CD4-positive, alpha-beta T cell (primary cell): ENCODE results near the gene OXLD1. TPM values are rescaled to one million over a fixed set of nuclear protein-coding genes. Genes with fewer than 3 reads are reported as not detected.
A peak's percentile ranks its signal among the peaks of the same experiment; 100 is the strongest.

ENCODE experiments used
- ATAC-seq: fragments of 200-7000 bp; cut with Tn5 transposase; one replicate; pipeline ENCODE4 v1.10.0; 2022; ENCODE audit warnings: mild to moderate bottlenecking; ENCODE audit not compliant: poor library complexity
- CTCF ChIA-PET: fragments of 350-600 bp; sonication (Branson Sonifier 250); formaldehyde crosslinking; loops from one replicate; lab custom pipeline; 2021; ENCODE audit warnings: antibody characterized with exemption, inconsistent platforms; lab: Charles Lee
- POLR2A ChIA-PET: fragments of 350-600 bp; sonication (Branson Sonifier 250); formaldehyde crosslinking; loops from one replicate; lab custom pipeline; 2021; ENCODE audit warnings: antibody characterized with exemption, inconsistent platforms; lab: Charles Lee
- DNase-seq, 14 experiments: peaks; one replicate each; pipeline ENCODE4 v3.0.0-alpha.2; 2013 to 2020; ENCODE audit warnings: mixed read lengths in 2 of 14
- H3K27ac ChIP-seq, 2 donors: one replicate each; pipeline versions ENCODE4 v1.5.1 to v1.7.0; 2013; ENCODE audit warnings: low read length in 2 of 2, low read depth in 1 of 2, mild to moderate bottlenecking in 1 of 2
- H3K27me3 ChIP-seq, 2 experiments: 1 replicate in 1 of 2; 2 replicates in 1 of 2; pipeline versions ENCODE4 v1.6.1 to v1.7.0; 2013; ENCODE audit warnings: low read length in 2 of 2, control low read depth in 1 of 2, mild to moderate bottlenecking in 1 of 2, moderate library complexity in 1 of 2; ENCODE audit not compliant: insufficient read depth in 2 of 2, control insufficient read depth in 1 of 2
- H3K36me3 ChIP-seq: one replicate; pipeline ENCODE4 v1.6.1; 2013; ENCODE audit warnings: low read length, control low read depth; ENCODE audit not compliant: insufficient read depth
- H3K4me1 ChIP-seq: one replicate; pipeline ENCODE4 v1.6.1; 2013; ENCODE audit warnings: low read length, control low read depth; ENCODE audit not compliant: insufficient read depth
- H3K4me3 ChIP-seq: one replicate; pipeline ENCODE4 v1.5.1; 2013; ENCODE audit warnings: mild to moderate bottlenecking, low read length, moderate library complexity
- H3K9me3 ChIP-seq, 2 experiments: 1 replicate in 1 of 2; 2 replicates in 1 of 2; pipeline versions ENCODE4 v1.6.1 to v1.7.0; 2013; ENCODE audit warnings: low read length in 2 of 2, mild to moderate bottlenecking in 2 of 2, control low read depth in 1 of 2, moderate library complexity in 1 of 2; ENCODE audit not compliant: control insufficient read depth in 1 of 2, insufficient read depth in 1 of 2
- H3K27ac Mint-ChIP-seq: one replicate; pipeline ENCODE4 v1.8.0; 2020; ENCODE audit warnings: mixed read lengths
- H3K27me3 Mint-ChIP-seq: one replicate; pipeline ENCODE4 v1.8.0; 2021; ENCODE audit warnings: mixed read lengths
- H3K36me3 Mint-ChIP-seq: one replicate; pipeline ENCODE4 v1.8.0; 2021; ENCODE audit warnings: low read depth, mixed read lengths
- H3K4me1 Mint-ChIP-seq: one replicate; pipeline ENCODE4 v1.8.0; 2021; ENCODE audit warnings: low read depth, mixed read lengths
- H3K4me3 Mint-ChIP-seq: one replicate; pipeline ENCODE4 v1.8.0; 2020; ENCODE audit warnings: mild to moderate bottlenecking, mixed read lengths
- H3K9me3 Mint-ChIP-seq: one replicate; pipeline ENCODE4 v1.8.0; 2020; ENCODE audit warnings: mixed read lengths
- CTCF ChIP-seq: fragments of 200-600 bp; IDR thresholded peaks from one replicate; pipeline ENCODE4 v1.8.0; 2022; ENCODE audit warnings: antibody characterized with exemption, mild to moderate bottlenecking
- intact Hi-C, 2 experiments: fragments of 100-400 bp; cut with DNase I in 1 of 2; cut with micrococcal nuclease in 1 of 2; formaldehyde crosslinking; loops; one replicate each; pipeline versions ENCODE4 v1.15.1 to v1.9.0; 2023 to 2025; cut with DNase I, micrococcal nuclease
- total RNA-seq, 174 experiments: library from RNA in 2 of 174; stranded (reverse) in 2 of 174; gene quantifications; one replicate each; pipeline ENCODE4 v1.2.3 and lab custom pipeline; 2021 to 2026

Gene OXLD1
- total RNA-seq, 2 experiments from 2014 or later, result 24.6 to 25.3 TPM

- peak; percentile 33 for ATAC-seq
- Mint-ChIP-seq H3K4me1 (peaks cover 50% of the 10 kb centered on the region), H3K4me3 (peak overlapping the region; percentile 94), H3K9me3 (no peaks in the 10 kb centered on the region), H3K27me3 (no peaks in the 10 kb centered on the region), H3K36me3 (peaks cover 41% of the 10 kb centered on the region), H3K27ac (peak overlapping the region; percentile 91)
- no peak for TF ChIP-seq CTCF
- Histone ChIP-seq H3K4me1 (peaks cover 67% of the 10 kb centered on the region), H3K27me3 (no peaks in the 10 kb centered on the region), H3K4me3 (peak overlapping the region; percentile 90), H3K36me3 (peaks cover 32% of the 10 kb centered on the region), H3K9me3 (no peaks in the 10 kb centered on the region), H3K27ac (peak overlapping the region; percentile 73 to 85)
- intact Hi-C loops, result loop anchor here (1.0 to 5.0 kb wide), 4 partner anchors 17 to 36 kb away; partner anchors contain the start of genes NPLOC4 (in 2 of the 2), TSPAN10 (in 2 of the 2), ARL16 (in 1 of the 2) and MRPL12 (in 1 of the 2)
- ChIA-PET POLR2A (interaction anchor here (0.7 to 3.0 kb wide), 6 partner anchors 17 to 153 kb away, joined by 3 to 25 read pairs (median 4); partner anchors contain the start of genes ACTG1, ARL16, HGS and MRPL12), CTCF (no interaction called here)
- DNase-seq, result peak in 5 of 14 experiments; percentile 9 to 40 (median 21)
These were observed 388 bp downstream of the OXLD1 start for GRCh38 chr17:81666092-81666341.

GRCh38 chr17:81665205-81666091 is 957 bp downstream of the OXLD1 start:
- ATAC-seq (peak; percentile 22), DNase-seq (peak in 10 of 14 experiments; percentile 17 to 66 (median 31))
- peaks cover 50% of the 10 kb centered on the region for H3K4me1 Mint-ChIP-seq
- peaks cover 36% of the 10 kb centered on the region for H3K36me3 Mint-ChIP-seq
- peaks cover 67% of the 10 kb centered on the region for H3K4me1 ChIP-seq
- H3K9me3 ChIP-seq, result no peaks in the 10 kb centered on the region
- peak overlapping the region; percentile 94 for H3K4me3 Mint-ChIP-seq
- intact Hi-C loops, result loop anchor here (1.0 to 5.0 kb wide), 4 partner anchors 18 to 37 kb away; partner anchors contain the start of genes NPLOC4 (in 2 of the 2), TSPAN10 (in 2 of the 2), ARL16 (in 1 of the 2) and MRPL12 (in 1 of the 2)
- H3K4me3 ChIP-seq, result peak overlapping the region; percentile 90
- H3K36me3 ChIP-seq, result peaks cover 28% of the 10 kb centered on the region
- H3K27ac ChIP-seq, result peak overlapping the region; percentile 73 to 85
- H3K27ac Mint-ChIP-seq, result peak overlapping the region; percentile 91
- ChIA-PET POLR2A (interaction anchor here (0.7 to 3.0 kb wide), 4 partner anchors 18 to 153 kb away, joined by 3 to 25 read pairs (median 6); partner anchors contain the start of genes ACTG1, ARL16, HGS and MRPL12), CTCF (no interaction called here)
- H3K27me3 Mint-ChIP-seq, result no peaks in the 10 kb centered on the region
- no peaks in the 10 kb centered on the region for H3K9me3 Mint-ChIP-seq
- no peaks in the 10 kb centered on the region for H3K27me3 ChIP-seq
- no peak for TF ChIP-seq CTCF

GRCh38 chr17:81664051-81664470 is 2.3 kb downstream of the OXLD1 start:
- Mint-ChIP-seq H3K4me3 (peak overlapping the region; percentile 54), H3K27me3 (no peaks in the 10 kb centered on the region), H3K4me1 (peaks cover 50% of the 10 kb centered on the region), H3K27ac (peak overlapping the region; percentile 14), H3K9me3 (no peaks in the 10 kb centered on the region), H3K36me3 (peaks cover 29% of the 10 kb centered on the region)
- ChIA-PET POLR2A (interaction anchor here (0.8 to 2.6 kb wide), 4 partner anchors 19 to 51 kb away, joined by 3 to 22 read pairs (median 4); partner anchors contain the start of genes ARL16, HGS, NPLOC4 and TSPAN10), CTCF (no interaction called here)
- DNase-seq (no peak), ATAC-seq (no peak)
- H3K27ac ChIP-seq, result peak overlapping the region in 1 of 2 donors; percentile 40
- H3K4me1 ChIP-seq, result peaks cover 63% of the 10 kb centered on the region
- no peak for TF ChIP-seq CTCF
- no peak overlapping the region for H3K4me3 ChIP-seq
- intact Hi-C loops, result no loop called here
- H3K36me3 ChIP-seq, result peaks cover 15% of the 10 kb centered on the region
- no peaks in the 10 kb centered on the region for H3K27me3 ChIP-seq
- H3K9me3 ChIP-seq, result no peaks in the 10 kb centered on the region
